K562 (cell line): Measurements from ENCODE around the gene TEAD3.

Experiments
- CBFA2T3 ChIP-seq: fragments of 450-650 bp; IDR thresholded peaks from 2 replicates; pipeline ENCODE4 v1.6.1; 2017
- PATZ1 ChIP-seq: fragments of 250-450 bp; sonication (Bioruptor Pico); IDR thresholded peaks from 2 replicates; pipeline ENCODE4 v1.5.0; 2020; ENCODE audit warnings: mild to moderate bottlenecking, borderline replicate concordance

GRCh38 chr6:35454391-35455110, 42.3 kb downstream of the TEAD3 start:
- no peak for TF ChIP-seq CBFA2T3
- no peak for TF ChIP-seq PATZ1 (CRISPR knock-in tag)
